HG02610 (cell line): Measurements from ENCODE around the gene NPAS3.

ENCODE experiments used
- ATAC-seq: cut with Tn5 transposase; IDR thresholded peaks from one replicate; pipeline ENCODE4 v1.9.1; 2021; ENCODE audit warnings: mild to moderate bottlenecking, moderate library complexity; ENCODE audit not compliant: unreplicated experiment

NPAS3 gene

GRCh38 chr14:33653308-33653695 lies 714.6 kb downstream of the NPAS3 start:
- ATAC-seq = no peak

GRCh38 chr14:33655421-33655820 lies 716.7 kb downstream of the NPAS3 start:
- ATAC-seq = no peak

DNA sequence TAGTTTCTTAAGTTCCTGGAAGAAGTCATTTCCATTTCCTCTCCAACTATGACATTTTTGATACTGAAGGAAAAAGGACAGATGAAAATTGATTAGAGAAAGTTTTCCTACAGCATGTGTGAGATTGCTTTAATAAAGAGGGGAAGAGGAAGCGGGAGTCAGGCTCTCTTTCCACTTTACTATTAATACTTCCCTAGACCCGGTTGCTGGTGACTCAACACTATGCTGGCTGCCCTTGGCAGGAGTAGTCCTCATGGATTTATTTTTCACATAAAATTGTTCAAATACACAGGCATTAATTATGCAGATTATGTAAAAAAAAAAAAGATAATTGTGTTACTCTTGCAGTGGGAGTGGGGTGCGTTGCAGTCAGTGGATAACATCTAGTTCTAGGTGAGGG lies 718.8 kb downstream of the NPAS3 start:
- ATAC-seq = no peak

DNA sequence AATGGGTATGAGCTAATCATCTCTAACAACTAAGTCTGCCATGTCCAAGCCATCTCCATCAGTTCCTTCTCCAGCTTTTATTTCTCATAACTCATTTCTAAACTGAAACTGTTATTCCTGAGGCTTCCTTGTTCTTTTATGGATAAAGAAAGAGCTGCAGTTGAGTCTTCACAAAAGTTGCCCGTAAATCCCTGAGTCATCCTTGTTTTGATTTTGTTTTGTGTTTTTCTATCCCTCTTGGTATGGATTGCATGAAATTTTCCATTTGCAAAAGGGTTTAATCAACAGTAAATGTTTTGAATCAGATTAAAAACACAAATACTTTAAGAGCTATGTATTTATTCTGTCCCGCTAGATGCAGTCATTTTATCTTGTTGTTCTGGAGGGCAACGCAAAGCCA lies 721.6 kb downstream of the NPAS3 start:
- ATAC-seq = no peak

DNA sequence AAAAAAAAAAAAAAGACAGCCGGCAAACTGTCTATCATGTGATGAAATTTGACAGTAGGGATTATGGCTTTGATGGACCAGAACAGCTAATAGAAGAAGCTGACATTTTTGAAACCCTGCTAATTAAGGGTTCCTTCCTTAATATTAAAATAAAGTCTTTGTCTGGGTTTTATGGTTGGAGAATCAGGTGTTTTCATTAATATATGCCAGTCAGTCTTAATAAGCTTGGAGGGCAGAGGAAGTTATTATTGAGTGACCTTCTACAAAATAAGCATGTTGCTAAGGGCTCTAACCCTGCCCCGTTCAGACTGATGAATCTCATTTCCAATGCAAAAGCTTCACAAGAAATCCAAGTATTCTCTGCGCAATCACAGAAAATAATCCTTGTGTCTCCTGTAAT lies 722.4 kb downstream of the NPAS3 start:
- ATAC-seq = no peak

- ATAC-seq = no peak
These were observed 729.4 kb downstream of the NPAS3 start for GRCh38 chr14:33668066-33668465.

DNA sequence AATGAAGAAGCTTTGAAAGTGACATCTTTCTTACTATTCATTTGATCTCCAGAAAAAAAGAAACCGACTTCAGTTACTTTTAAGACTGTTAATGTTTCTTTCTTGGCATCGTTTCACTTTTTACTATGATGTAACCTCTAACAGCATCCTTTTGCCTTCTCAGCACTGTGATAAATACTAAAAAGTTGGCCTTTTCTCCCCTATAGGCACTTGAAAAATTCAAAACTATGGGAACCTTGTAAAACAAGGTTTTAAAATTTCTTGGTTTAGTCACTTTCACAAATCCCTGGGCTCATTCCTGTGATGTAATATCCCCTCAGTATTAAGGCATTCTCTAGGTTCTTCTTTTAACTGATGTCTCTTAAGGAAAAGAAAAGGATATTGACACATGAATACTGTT lies 730.4 kb downstream of the NPAS3 start:
- ATAC-seq = no peak

DNA sequence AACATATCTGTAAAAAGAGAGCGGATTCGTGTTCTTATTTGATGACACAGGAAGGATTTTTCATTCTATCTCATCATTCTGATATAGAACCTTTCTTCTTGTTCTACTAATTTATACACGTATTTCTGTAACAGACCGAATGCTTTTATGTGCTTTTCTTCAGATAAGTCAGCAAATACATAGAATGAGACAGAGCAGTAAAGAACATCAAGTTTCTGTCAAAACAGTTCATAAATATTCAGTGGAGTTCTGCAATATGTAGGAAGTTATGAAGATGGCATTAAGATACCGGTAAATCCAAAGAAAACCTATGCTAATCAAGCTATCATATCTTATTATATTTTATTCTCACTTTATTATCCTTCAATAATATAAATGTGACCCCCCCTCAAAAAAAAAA lies 731.6 kb downstream of the NPAS3 start:
- ATAC-seq = no peak

GRCh38 chr14:33671556-33671955 lies 732.9 kb downstream of the NPAS3 start:
- ATAC-seq = no peak

DNA sequence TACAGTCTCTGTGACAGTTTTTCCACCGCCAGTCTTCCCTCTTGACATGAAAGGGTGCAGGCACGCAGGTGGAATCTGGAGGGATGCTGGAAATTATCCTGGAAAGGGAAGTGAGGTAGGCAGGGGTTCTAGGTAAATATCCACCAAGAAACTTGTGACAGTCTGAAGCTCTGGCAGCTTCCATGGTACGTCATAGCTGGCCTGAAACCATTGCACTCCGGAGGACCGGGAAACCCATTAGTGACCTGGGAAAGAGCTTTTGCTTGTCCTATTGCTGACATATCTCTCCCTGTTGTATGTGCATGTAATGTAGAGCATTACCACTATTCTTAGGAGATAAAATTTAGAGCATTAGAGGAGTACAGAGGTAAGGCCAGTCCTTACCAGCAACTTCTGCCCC lies 736.2 kb downstream of the NPAS3 start:
- ATAC-seq = no peak

- ATAC-seq = no peak
These were observed 736.9 kb downstream of the NPAS3 start for GRCh38 chr14:33675415-33676130.

GRCh38 chr14:33676135-33676566 lies 737.5 kb downstream of the NPAS3 start:
- no peak for ATAC-seq

- no peak for ATAC-seq
These were observed 738.2 kb downstream of the NPAS3 start for GRCh38 chr14:33676891-33677290.

GRCh38 chr14:33678005-33678404 lies 739.3 kb downstream of the NPAS3 start:
- ATAC-seq = no peak

DNA sequence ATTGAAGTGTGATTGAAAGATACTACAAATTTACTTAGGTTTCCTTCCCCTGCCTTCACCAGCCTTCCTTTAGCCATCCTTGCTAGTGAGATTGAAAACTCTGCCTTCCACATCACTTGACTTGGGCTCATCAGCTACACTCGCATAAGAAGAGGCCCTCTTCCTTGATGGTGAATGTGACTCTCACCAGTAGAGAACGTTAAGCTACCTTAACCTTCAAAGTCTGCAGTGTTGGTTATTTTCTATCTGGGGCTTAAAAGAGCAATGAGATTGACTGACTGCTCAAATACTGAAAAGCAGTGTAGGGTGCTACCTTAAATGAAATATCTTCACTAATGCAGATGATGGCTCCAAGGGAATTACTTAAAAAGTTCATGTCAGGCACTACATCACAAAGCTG lies 740.3 kb downstream of the NPAS3 start:
- ATAC-seq = no peak

- ATAC-seq = no peak
These were observed 741.0 kb downstream of the NPAS3 start for GRCh38 chr14:33679461-33680225.

DNA sequence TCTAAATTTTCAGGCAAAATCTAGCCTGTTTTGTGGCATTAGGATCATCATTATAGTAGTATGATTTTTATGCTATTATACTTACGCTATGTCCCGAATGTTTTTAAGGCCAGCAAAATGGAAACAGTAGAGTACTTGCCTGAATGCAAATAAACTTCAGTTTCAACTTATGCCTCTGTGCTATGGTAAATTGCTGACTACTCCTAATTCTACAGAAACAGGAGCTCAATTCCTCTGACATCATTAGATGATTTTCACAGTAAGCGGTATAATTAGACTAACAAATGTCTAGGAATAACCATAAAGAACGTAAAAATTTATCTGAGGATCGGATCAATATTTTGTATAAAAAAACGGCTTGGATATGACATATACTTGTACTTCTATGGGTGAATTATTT lies 742.2 kb downstream of the NPAS3 start:
- ATAC-seq = no peak

GRCh38 chr14:33682760-33683159 lies 744.1 kb downstream of the NPAS3 start:
- ATAC-seq = no peak

DNA sequence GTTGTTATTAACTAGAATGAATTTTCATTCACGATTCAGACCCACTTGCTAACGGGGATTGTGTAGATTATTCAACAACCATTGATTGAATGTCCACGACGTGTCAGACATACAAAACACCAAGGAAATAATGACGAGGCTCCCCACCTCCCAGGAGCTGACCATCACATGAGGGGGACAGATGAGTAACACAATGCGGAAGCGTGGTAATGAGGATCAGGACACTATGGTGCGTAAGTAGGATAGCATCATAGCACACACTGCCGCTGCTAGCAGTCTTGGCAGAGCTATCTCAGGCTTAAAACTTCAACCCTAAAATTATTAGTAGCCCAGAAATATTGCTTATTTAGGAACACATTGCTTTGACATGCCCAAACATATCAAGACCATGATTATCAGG lies 746.3 kb downstream of the NPAS3 start:
- ATAC-seq = no peak

DNA sequence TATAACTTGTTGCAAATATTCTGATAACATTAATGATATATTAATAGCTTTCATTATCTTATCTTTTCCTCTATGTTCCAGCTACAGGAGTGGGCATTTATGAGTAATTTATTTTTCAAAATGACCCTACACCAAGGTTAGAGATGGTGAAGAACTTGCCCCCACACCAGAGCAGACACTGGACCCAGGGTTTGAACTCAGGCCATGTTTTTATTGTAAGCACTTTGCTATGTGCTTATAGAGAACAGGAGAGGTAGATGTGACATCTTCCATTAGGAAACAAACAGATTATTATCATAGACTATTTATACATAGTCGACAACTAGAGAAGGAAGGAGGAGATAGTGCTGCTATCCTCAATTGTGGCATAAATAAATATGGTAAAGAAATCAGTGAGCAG lies 747.0 kb downstream of the NPAS3 start:
- ATAC-seq = no peak

- ATAC-seq = no peak
These were observed 747.5 kb downstream of the NPAS3 start for GRCh38 chr14:33686218-33686617.

- no peak for ATAC-seq
These were observed 748.2 kb downstream of the NPAS3 start for GRCh38 chr14:33686856-33687255.

GRCh38 chr14:33689680-33690079 lies 751.0 kb downstream of the NPAS3 start:
- no peak for ATAC-seq
